GM18861 (cell line): ENCODE measurements around the gene SAMD3.
"Not testable (repeated sequence)": the region's sequence is repeated elsewhere in the genome, so short reads cannot be mapped to it uniquely, and the experiment has no call there.

ENCODE experiments used
- ATAC-seq: cut with Tn5 transposase; IDR thresholded peaks from one replicate; pipeline ENCODE4 v1.9.1; 2021; ENCODE audit not compliant: unreplicated experiment

The SAMD3 gene

GRCh38 chr6:130182466-130182865, 40.3 kb downstream of the SAMD3 start:
- ATAC-seq = no peak

DNA sequence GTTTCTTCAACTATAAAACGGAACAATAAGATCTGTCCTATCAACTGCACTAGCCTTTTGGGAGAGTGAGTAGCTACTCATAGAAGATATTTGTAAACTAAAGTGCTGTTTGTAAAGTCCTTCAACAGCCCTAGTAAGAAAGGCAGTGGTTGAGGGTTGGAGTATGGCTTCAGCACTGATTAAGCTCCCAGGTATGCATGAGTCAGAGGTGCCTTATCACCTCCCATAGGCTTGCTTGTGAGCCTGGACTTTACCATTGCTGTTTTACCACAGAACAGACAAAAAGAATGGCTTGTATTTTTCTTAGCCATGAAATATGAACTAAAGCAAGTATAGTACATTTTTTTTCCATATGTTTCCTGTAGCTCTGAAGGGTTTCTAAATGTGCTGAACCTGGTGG, 44.1 kb downstream of the SAMD3 start:
- no peak for ATAC-seq

DNA sequence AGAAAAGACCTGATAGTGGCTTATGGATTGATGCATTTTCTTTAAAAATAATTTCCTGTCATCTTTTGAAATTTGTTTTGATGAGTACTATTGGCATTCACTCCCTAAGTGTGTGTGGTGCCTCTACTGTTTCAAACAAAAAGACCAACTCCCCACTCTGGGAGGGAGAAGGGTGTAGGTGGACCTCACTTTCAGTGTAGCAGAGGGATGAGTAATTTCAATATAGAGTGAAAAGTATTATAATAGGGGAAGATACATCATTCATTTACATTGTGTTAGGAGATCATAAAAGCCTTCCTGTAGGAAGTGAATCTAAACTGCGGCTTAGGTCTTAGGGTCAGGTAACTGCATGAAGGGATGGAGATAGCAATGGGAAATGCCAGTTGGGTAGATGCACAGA, 46.4 kb downstream of the SAMD3 start:
- no peak for ATAC-seq

DNA sequence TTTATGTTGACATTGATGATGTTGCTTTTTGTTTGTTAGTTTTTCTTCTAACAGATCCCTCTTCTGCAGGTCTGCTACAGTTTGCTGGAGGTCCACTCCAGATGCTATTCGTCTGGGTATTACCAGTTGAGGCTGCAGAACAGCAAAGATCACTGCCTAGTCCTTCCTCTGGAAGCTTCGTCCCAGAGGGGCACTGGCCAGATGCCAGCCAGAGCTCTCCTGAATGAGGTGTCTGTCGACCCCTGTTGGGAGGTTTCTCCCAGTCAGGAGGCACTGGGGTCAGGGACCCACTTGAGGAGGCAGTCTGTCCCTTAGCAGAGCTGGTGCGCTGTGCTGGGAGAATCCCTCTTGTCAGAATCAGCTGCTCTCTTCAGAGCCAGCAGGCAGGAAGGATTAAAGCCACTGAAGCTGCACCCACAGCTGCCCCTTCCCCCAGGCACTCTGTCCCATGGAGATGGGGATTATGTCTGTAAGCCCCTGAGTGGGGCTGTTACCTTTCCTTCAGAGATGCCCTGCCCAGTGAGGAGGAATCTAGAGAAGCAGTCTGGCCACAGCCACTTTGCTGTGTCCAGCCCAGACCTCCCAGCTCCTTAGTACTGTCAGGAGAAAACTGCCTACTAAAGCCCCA, 49.3 kb downstream of the SAMD3 start:
- ATAC-seq = not testable (repeated sequence)

DNA sequence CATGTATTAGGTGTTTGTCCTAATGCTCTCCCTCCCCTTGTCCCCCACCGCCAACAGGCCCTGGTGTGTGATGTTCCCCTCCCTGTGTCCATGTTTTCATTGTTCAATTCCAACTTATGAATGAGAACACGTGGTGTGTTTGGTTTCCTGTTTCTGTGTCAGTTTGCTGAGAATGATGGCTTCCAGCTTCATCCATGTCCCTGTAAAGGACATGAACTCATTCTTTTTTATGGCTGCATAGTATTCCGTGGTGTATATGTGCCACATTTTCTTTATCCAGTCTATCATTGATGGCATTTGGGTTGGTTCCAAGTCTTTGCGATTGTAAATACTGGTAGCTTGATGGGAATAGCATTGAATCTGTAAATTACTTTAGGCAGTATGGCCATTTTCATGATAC, 52.6 kb downstream of the SAMD3 start:
- ATAC-seq = not testable (repeated sequence)

DNA sequence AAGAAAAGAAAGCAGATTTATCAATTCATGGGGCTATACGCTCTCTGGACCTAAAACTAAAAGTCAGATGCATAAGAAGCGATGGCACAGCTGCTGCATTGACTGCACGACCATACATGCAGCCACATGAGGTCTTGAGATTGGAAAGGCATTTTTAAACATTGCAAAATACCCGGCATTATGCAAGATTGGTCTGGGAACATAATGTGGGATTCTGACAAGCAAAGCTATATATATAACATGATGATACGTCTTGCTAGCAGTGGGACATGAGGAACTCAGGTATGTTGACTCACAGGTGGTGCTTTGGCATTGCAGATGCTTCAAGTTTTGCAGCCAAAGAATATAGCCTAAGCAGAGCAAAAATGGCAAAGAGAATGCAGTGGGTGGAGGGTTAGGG, 55.1 kb downstream of the SAMD3 start:
- ATAC-seq = no peak

DNA sequence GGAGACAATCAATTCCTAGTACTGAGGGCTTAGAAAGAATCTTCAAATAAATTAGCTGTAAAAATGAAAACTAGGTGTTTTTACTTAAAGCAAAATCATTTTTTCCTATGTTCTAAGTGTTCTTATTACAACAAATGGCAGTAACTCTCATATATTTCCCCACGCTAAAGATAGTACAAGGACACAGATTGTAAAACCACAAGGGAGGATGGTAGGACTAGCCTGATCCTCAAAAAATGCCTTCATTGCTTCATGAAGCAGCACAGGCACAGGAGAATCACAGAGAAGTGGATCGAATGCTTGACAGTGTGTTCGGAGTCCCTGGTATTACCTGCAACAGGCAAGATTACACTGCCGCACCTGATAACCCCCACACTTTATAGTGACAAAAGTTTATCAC, 58.5 kb downstream of the SAMD3 start:
- ATAC-seq = no peak

GRCh38 chr6:130163266-130163665, 59.5 kb downstream of the SAMD3 start:
- ATAC-seq = no peak

DNA sequence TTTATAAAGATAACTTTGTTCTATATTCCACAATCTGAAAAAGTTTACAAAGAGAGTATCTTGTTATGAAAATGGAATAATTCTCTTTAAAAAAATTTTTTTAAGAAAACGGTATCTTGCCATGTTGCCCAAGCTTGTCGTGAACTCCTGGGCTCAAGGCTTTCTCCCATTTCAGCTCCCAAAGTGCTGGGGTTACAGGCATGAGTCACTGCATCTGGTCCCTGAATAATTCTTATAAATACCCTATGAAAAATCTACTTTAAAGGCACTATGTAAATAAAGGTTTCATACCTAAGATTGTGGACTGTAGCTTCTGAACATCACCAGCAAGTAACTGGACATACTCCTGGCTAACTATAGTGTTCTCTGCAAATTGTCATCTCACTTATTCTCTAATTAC, 60.3 kb downstream of the SAMD3 start:
- no peak for ATAC-seq

DNA sequence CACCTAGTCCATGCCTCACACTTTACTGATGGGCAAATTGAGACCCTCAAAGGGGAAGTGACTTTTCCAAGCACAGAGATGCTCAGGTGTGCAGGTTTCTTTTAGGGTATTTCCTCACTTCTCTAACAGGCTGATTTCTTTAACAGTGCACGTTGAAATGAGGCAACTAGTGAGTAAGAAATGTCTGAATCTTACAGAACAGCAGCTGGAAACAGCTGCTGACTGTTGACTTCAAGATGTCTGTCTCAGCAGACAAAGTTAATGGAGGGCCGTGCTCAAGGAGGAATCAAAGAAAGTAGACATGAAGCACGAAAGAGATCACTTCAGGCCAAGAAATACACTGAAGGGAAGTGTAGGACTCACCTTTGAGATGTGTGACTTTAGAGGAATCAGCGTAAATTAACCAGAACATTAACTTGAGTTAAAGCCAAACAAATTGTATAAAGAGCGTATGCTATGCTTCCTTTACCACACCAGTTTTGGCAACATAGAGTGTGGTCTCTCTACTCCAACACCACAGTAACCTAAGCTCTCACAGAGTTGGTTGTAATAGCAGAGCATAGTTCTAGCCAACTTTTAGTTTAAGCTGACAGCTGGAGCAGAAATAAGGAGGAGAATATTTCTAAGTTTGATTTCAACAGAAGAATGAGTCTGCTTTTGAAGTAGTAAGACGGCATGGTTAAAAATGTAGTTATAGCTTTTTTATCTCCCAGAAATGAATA, 60.9 kb downstream of the SAMD3 start:
- ATAC-seq = no peak

- ATAC-seq = no peak
These were observed 62.8 kb downstream of the SAMD3 start for GRCh38 chr6:130159956-130160355.

DNA sequence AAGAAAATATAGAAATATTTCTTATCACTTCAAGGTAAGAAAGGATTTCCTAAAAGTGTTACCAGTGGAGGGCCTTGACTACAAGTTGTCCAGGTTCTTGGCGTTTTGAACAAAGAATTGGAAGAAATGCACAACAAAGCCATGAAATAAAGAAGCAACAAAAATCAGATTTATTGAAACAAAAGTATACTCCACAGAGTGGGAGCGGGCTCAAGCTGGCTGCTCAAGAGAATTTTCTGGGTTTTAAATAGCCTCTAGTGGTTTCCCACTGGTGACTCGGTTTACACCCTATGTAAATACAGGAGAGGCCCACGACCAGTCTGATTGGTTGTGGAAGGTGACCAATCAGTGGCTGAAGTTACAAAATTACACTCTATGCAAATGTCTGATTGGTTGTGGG, 64.2 kb downstream of the SAMD3 start:
- no peak for ATAC-seq

DNA sequence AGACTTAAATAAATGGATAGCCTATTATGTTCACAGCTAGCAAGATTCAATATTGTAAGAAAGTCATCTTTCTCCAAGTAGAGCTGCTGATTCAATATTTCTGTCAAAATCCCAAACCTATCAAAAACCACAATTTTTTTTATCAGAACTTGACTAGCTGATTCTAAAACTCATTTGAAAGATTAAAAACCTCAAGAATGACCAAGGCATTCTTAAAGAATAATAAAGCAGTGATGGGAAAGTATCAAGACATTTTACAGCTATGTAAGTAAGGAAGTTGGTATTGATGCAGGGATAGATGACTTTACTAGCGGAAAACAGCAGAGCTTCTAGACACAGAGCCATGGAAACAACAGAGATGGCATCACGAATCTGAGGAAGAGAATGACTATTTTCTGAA, 64.7 kb downstream of the SAMD3 start:
- ATAC-seq = no peak

DNA sequence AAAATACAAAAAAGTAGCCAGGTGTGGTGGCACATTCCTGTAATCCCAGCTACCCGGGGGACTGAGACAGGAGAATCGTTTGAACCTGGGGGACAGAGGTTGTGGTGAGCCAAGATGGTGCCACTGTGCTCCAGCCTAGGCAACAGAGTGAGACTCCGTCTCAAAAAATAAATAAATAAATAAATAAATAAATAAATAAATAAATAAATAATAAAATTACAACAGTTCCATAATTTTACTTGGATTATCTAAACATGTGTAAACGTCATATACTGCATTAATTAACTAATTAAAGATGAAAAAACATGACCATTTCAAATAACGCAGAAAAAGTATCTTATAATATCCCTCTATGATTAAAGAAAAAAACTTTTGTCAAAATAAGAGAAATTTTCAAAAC, 65.8 kb downstream of the SAMD3 start:
- ATAC-seq = no peak

- no peak for ATAC-seq
These were observed 69.7 kb downstream of the SAMD3 start for GRCh38 chr6:130152908-130153510.

- no peak for ATAC-seq
These were observed 71.8 kb downstream of the SAMD3 start for GRCh38 chr6:130150906-130151305.

DNA sequence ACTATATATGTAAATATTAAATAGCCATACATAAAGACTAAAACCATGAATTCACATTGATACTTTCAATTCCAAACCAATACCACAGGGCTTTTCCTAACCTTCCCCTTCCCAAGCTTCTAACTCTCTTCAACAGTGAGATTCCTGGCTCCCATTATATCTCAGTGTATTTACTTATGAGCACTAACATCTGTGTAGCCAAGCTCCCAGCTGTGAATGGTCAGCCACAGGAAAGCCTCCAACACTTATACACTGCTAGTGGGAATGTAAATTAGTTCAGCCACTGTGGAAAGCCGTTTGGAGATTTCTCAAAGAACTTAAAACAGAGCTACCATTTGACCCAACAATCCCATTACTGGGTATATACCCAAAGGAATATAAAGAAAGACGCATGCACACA, 73.7 kb downstream of the SAMD3 start:
- not testable (repeated sequence) for ATAC-seq

DNA sequence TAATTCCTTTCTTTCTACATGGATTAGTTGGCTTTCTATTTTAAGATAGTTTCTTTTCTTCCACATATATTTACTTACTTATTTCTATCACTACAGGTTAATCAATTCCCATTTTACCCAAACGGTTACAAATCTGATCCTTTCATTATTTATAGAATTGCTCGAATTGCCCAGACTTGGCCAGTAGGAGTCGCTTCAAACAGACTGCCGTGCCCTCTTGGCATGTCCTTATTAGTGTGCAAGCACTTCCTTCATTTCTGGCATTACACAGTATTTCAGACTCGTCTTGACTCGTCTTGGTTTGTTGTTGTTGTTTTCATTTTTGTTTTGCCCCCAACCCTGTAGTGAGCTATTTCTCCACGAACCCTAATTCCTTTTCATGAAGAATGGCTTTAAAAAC, 74.6 kb downstream of the SAMD3 start:
- no peak for ATAC-seq

- ATAC-seq = no peak
These were observed 75.6 kb downstream of the SAMD3 start for GRCh38 chr6:130147111-130147510.

DNA sequence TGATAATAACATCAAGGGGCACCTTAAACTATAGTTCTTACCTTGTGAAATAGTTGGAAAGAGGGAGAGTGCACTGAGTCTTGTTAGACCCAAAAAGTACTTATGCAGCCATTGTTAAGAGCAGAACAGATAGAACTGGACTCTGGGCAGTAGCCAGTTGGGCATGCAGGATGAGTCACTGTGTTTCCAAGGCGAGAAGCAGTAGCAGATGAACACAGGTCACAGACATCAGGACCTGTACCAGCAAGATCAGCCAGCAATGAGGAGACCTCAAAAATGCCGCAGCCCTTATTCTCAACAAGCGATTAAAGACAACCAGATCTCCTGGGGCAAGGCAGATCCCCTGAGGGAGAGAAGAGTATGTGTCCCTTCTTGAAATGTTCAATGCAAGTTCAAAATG, 79.0 kb downstream of the SAMD3 start:
- ATAC-seq = no peak

GRCh38 chr6:130140084-130140483, 82.7 kb downstream of the SAMD3 start:
- ATAC-seq = no peak

DNA sequence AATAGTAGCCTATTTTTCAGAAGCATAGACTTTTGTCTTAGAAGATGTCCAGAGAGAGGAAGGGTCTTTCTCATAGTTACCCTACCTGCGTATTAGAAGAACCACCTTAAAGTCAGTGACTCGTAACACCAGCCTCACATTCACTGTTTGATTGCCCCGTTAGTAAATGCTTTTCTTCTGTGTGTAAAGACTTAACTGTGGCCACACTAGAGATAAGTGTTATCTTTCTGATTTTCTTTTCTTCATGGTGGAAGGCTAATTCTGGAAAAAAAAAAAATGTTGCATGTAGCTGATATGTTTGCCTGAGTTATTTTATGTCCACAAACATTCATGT, 83.9 kb downstream of the SAMD3 start:
- ATAC-seq = peak; percentile 16
